Kasumi-1 (cell line): ENCODE results near the gene EPG5.
"Not testable (repeated sequence)": the region's sequence is repeated elsewhere in the genome, so short reads cannot be mapped to it uniquely, and the experiment has no call there.

Source experiments
- DNase-seq, 2 experiments: peaks; one replicate each; lab custom pipeline; 2025; lab: John Stamatoyannopoulos, UW

The EPG5 gene

GRCh38 chr18:45839414-45840395, 127.4 kb downstream of the EPG5 start:
- peak; percentile 62 to 65 for DNase-seq

GRCh38 chr18:45838302-45839070, 128.6 kb downstream of the EPG5 start:
- no peak for DNase-seq

- peak; percentile 7 to 36 for DNase-seq
Observed at GRCh38 chr18:45837283-45838070, 129.7 kb downstream of the EPG5 start.

GRCh38 chr18:45836242-45837205, 130.6 kb downstream of the EPG5 start:
- DNase-seq = no peak

- no peak for DNase-seq
Observed at GRCh38 chr18:45835057-45835636, 132.0 kb downstream of the EPG5 start.

GRCh38 chr18:45834306-45834705, 132.8 kb downstream of the EPG5 start:
- DNase-seq = peak; percentile 12 to 24

- no peak for DNase-seq
Observed at GRCh38 chr18:45833846-45834245, 133.3 kb downstream of the EPG5 start.

GRCh38 chr18:45830917-45831316, 136.2 kb downstream of the EPG5 start:
- DNase-seq = no peak

- DNase-seq = no peak
Observed at GRCh38 chr18:45829855-45830254, 137.3 kb downstream of the EPG5 start.

GRCh38 chr18:45828917-45829811, 138.0 kb downstream of the EPG5 start:
- peak; percentile 73 to 78 for DNase-seq

GRCh38 chr18:45826716-45827115, 140.4 kb downstream of the EPG5 start:
- not testable (repeated sequence) for DNase-seq

- DNase-seq = no peak
Observed at GRCh38 chr18:45826084-45826483, 141.0 kb downstream of the EPG5 start.

- peak in 1 of 2 experiments; percentile 24 for DNase-seq
Observed at GRCh38 chr18:45825258-45826044, 141.7 kb downstream of the EPG5 start, which contains the start of gene SIGLEC15. TSS of gene SIGLEC15 (plus strand) at chr18:45825675. CDS start at chr18:45825729, 54 bp downstream.

- DNase-seq = no peak
Observed at GRCh38 chr18:45821711-45822110, 145.4 kb downstream of the EPG5 start.

GRCh38 chr18:45821026-45821425, 146.1 kb downstream of the EPG5 start:
- no peak for DNase-seq

- no peak for DNase-seq
Observed at GRCh38 chr18:45820106-45820745, 146.9 kb downstream of the EPG5 start.

- not testable (repeated sequence) for DNase-seq
Observed at GRCh38 chr18:45818765-45819164, 148.4 kb downstream of the EPG5 start.

GRCh38 chr18:45817543-45817942, 149.6 kb downstream of the EPG5 start:
- DNase-seq = no peak
